ENCODE data around the gene CEP85.

CEP85 gene

DNA sequence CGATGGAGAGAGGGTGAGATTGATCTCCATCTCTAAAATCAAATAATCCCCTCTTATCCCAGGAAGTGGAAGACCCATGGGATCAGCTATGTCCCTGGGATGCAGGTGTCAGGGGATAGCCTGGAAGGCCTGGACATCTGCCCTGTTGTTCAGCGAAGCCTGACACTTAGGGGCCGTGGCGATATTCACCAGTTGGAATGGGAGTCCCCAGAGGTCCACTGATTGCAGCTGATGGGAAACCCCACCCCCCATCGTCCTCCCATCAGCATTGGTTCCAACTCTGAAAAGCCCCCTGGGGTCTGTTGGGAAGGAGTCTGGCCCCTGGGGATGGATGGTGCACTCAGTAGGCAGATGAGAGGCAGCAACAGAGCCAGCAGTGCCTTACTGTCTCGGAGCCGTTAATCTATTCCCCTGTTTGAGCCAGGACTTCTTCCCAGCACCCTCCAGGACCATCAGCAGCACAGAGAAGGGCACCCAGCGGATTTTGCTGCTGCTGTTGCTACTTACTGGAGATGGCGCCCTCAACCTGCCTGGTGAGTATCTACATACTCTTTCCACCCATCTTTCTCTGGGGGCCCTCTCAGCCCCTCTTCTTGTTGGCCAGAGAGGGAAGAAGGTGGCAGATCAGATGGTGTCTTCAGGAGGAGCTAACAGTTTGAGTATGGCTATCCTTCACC lies 30.2 kb upstream of the CEP85 start:
- peaks cover 7% of the 10 kb centered on the region for H3K4me1 ChIP-seq (ENCODE audit: insufficient read depth, low read length, poor library complexity, severe bottlenecking)
- TF ChIP-seq, protein P1, sequence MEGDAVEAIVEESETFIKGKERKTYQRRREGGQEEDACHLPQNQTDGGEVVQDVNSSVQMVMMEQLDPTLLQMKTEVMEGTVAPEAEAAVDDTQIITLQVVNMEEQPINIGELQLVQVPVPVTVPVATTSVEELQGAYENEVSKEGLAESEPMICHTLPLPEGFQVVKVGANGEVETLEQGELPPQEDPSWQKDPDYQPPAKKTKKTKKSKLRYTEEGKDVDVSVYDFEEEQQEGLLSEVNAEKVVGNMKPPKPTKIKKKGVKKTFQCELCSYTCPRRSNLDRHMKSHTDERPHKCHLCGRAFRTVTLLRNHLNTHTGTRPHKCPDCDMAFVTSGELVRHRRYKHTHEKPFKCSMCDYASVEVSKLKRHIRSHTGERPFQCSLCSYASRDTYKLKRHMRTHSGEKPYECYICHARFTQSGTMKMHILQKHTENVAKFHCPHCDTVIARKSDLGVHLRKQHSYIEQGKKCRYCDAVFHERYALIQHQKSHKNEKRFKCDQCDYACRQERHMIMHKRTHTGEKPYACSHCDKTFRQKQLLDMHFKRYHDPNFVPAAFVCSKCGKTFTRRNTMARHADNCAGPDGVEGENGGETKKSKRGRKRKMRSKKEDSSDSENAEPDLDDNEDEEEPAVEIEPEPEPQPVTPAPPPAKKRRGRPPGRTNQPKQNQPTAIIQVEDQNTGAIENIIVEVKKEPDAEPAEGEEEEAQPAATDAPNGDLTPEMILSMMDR (conservative IDR thresholded peaks at IDR 0.05; ENCODE audit: low read length): peak; percentile 63
- TF ChIP-seq EZH2phosphoT487 (IDR thresholded peaks at IDR 0.05; ENCODE audit: borderline replicate concordance): no peak
- H2AFZ ChIP-seq (ENCODE audit: low read length): no peak overlapping the region
- no peak overlapping the region for H3K9ac ChIP-seq (ENCODE audit: low read depth, low read length, poor library complexity, severe bottlenecking)
- H3K79me2 ChIP-seq (ENCODE audit: insufficient read depth, low read length): no peaks in the 10 kb centered on the region
- H3K36me3 ChIP-seq (ENCODE audit: insufficient read depth, low read length): no peaks in the 10 kb centered on the region
- no peaks in the 10 kb centered on the region for H3F3A ChIP-seq (ENCODE audit: low read depth)
- H3K4me3 ChIP-seq (ENCODE audit: low read length, poor library complexity, severe bottlenecking): no peak overlapping the region
- H3K9me3 ChIP-seq (ENCODE audit: insufficient read depth, low read depth, low read length): no peaks in the 10 kb centered on the region
- no peaks in the 10 kb centered on the region for H4K20me1 ChIP-seq (ENCODE audit: insufficient read depth, low read length, poor library complexity, severe bottlenecking)
- no peak overlapping the region for H3K4me2 ChIP-seq (ENCODE audit: low read depth, low read length, poor library complexity, severe bottlenecking)
- H3K9me2 ChIP-seq (replicated peaks; ENCODE audit: low read depth, low read length): no peaks in the 10 kb centered on the region
- no peaks in the 10 kb centered on the region for H3K27me3 ChIP-seq (ENCODE audit: insufficient read depth, low read length, poor library complexity, severe bottlenecking)

GRCh38 chr1:26210147-26210870 lies 23.7 kb upstream of the CEP85 start:
- H3K79me2 ChIP-seq (ENCODE audit: insufficient read depth, low read length): no peaks in the 10 kb centered on the region
- H3K9me3 ChIP-seq (ENCODE audit: insufficient read depth, low read depth, low read length): no peaks in the 10 kb centered on the region
- no peaks in the 10 kb centered on the region for H4K20me1 ChIP-seq (ENCODE audit: insufficient read depth, low read length, poor library complexity, severe bottlenecking)
- no peak overlapping the region for H2AFZ ChIP-seq (ENCODE audit: low read length)
- no peaks in the 10 kb centered on the region for H3F3A ChIP-seq (ENCODE audit: low read depth)
- H3K9ac ChIP-seq (ENCODE audit: low read depth, low read length, poor library complexity, severe bottlenecking): no peak overlapping the region
- H3K4me3 ChIP-seq (ENCODE audit: low read length, poor library complexity, severe bottlenecking): no peak overlapping the region
- H3K4me1 ChIP-seq (ENCODE audit: insufficient read depth, low read length, poor library complexity, severe bottlenecking): no peaks in the 10 kb centered on the region
- no peak for TF ChIP-seq EZH2phosphoT487 (IDR thresholded peaks at IDR 0.05; ENCODE audit: borderline replicate concordance)
- no peaks in the 10 kb centered on the region for H3K36me3 ChIP-seq (ENCODE audit: insufficient read depth, low read length)
- no peaks in the 10 kb centered on the region for H3K9me2 ChIP-seq (replicated peaks; ENCODE audit: low read depth, low read length)
- H3K27me3 ChIP-seq (ENCODE audit: insufficient read depth, low read length, poor library complexity, severe bottlenecking): no peaks in the 10 kb centered on the region
- H3K4me2 ChIP-seq (ENCODE audit: low read depth, low read length, poor library complexity, severe bottlenecking): no peak overlapping the region

GRCh38 chr1:26212726-26213125 lies 21.3 kb upstream of the CEP85 start:
- no peak overlapping the region for H3K4me3 ChIP-seq (ENCODE audit: low read length, poor library complexity, severe bottlenecking)
- H3K4me1 ChIP-seq (ENCODE audit: insufficient read depth, low read length, poor library complexity, severe bottlenecking): no peaks in the 10 kb centered on the region
- no peaks in the 10 kb centered on the region for H3K9me3 ChIP-seq (ENCODE audit: insufficient read depth, low read depth, low read length)
- no peak overlapping the region for H3K9ac ChIP-seq (ENCODE audit: low read depth, low read length, poor library complexity, severe bottlenecking)
- H3K9me2 ChIP-seq (replicated peaks; ENCODE audit: low read depth, low read length): no peaks in the 10 kb centered on the region
- no peak for TF ChIP-seq EZH2phosphoT487 (IDR thresholded peaks at IDR 0.05; ENCODE audit: borderline replicate concordance)
- TF ChIP-seq, protein P1 (conservative IDR thresholded peaks at IDR 0.05; ENCODE audit: low read length): no peak
- no peaks in the 10 kb centered on the region for H3K79me2 ChIP-seq (ENCODE audit: insufficient read depth, low read length)
- no peaks in the 10 kb centered on the region for H4K20me1 ChIP-seq (ENCODE audit: insufficient read depth, low read length, poor library complexity, severe bottlenecking)
- H3K4me2 ChIP-seq (ENCODE audit: low read depth, low read length, poor library complexity, severe bottlenecking): no peak overlapping the region
- no peaks in the 10 kb centered on the region for H3K27me3 ChIP-seq (ENCODE audit: insufficient read depth, low read length, poor library complexity, severe bottlenecking)
- no peaks in the 10 kb centered on the region for H3K36me3 ChIP-seq (ENCODE audit: insufficient read depth, low read length)
- H2AFZ ChIP-seq (ENCODE audit: low read length): 0 out of 2 replicates have a peak overlapping the region, but pooled peaks have one; percentile 52
- H3F3A ChIP-seq (ENCODE audit: low read depth): no peaks in the 10 kb centered on the region

Measured in Loucy (cell line).